Right lobe of liver (tissue), 4 donors: ENCODE results near the gene SCFD2.
"Not testable (repeated sequence)": the region's sequence is repeated elsewhere in the genome, so short reads cannot be mapped to it uniquely, and the experiment has no call there.

ENCODE experiments used
- POLR2A ChIP-seq: fragments of 450-650 bp; IDR thresholded peaks from one replicate; pipeline ENCODE4 v1.6.1; 2017; ENCODE audit warnings: antibody characterized with exemption, mild to moderate bottlenecking
- TF ChIP-seq, protein P1 (sequence below), 4 donors: fragments of 200-600 bp in 3 of 4; fragments of 450-650 bp in 1 of 4; IDR thresholded peaks; one replicate each; pipeline versions ENCODE4 v1.5.1 to v1.8.0; 2016 to 2022; ENCODE audit warnings: antibody characterized with exemption in 4 of 4, mild to moderate bottlenecking in 2 of 4
- donor health status: DM: no; HTN: no; CAD: no.
- donor health status: DM: no; HTN: no; CAD: no.
- donor health status: DM: no; HTN: yes; CAD: no.

DNA sequence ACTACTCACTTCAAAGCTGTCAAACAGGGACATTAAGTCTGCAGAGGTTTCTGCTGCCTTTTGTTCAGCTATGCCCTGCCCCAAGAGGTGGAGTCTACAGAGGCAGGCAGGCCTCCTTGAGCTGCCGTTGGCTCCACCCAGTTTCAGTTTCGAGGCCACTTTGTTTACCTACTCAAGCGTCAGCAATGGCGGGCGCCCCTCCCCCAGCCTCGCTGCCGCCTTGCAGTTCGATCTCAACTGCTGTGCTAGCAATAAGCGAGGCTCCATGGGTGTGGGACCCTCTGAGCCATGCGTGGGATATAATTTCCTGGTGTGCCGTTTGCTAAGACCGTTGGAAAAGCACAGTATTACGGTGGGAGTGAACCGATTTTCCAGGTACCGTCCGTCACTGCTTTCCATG is 146.7 kb downstream of the SCFD2 start:
- not testable (repeated sequence) for TF ChIP-seq POLR2A
- TF ChIP-seq, protein P1, sequence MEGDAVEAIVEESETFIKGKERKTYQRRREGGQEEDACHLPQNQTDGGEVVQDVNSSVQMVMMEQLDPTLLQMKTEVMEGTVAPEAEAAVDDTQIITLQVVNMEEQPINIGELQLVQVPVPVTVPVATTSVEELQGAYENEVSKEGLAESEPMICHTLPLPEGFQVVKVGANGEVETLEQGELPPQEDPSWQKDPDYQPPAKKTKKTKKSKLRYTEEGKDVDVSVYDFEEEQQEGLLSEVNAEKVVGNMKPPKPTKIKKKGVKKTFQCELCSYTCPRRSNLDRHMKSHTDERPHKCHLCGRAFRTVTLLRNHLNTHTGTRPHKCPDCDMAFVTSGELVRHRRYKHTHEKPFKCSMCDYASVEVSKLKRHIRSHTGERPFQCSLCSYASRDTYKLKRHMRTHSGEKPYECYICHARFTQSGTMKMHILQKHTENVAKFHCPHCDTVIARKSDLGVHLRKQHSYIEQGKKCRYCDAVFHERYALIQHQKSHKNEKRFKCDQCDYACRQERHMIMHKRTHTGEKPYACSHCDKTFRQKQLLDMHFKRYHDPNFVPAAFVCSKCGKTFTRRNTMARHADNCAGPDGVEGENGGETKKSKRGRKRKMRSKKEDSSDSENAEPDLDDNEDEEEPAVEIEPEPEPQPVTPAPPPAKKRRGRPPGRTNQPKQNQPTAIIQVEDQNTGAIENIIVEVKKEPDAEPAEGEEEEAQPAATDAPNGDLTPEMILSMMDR (IDR thresholded peaks at IDR 0.05), result not testable (repeated sequence)
